GM19240 (cell line): ENCODE measurements around the gene NSMCE1.

Source experiments
- DNase-seq: peaks from one replicate; pipeline ENCODE4 v3.0.0; 2011; ENCODE audit warnings: low spot score; ENCODE audit not compliant: insufficient read length

The NSMCE1 gene

DNA sequence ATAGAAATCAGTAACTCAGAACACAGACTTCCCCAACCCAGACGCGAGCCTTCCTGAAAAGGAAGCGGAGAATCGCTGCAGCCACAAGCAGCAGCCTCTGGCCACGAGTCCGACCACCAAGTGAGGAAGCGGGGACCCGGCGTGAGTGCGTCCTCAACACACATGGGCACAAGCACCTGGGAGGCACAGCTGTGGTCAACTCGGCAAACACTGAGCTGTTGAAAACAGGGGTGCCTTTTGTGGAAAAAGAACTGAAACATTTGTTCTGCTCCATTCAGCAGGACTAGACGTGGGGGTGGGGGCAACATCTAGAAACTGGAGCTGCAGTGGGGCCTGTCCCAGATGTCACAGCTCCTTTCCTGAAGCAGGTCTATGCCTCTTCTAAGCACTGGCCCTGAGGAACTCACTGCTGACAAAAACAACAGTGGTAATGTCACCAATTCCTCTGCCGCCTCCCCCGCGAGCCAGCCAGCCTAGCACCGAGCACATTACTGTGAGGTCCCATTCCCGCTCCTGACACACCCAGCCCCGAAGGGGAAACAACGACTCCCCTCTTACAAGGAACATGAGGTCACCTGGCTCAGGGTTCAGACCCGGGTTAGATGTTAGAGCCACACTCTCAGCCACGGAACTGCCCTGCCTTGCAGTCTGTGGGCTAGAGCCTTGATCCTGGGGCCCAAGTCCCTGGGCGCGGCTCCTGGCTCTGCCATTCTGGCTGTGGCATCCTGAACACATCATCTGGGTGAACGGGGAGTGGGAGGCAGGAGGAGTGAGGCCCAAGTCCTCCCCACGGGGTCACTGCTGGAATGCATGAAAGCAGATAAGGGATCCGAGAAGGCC, 36.3 kb downstream of the NSMCE1 start:
- no peak for DNase-seq

DNA sequence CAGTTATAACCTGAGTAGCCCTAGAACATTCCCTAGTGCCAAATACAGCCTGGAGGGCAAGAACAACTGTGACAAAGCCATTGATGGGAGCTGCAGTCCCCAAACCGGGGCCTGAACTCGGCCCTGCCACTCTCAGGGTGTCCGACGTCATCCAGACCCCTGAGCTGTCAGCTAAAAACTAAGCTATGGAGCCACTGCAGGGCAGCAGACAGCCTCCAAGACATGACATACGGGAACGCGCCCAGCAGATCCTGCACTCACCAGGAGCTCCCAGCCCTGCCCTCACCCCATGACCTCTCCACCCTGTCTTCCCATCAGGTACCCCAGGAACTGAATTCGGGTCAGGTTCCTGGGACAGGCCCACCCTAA, 36.9 kb downstream of the NSMCE1 start:
- no peak for DNase-seq

DNA sequence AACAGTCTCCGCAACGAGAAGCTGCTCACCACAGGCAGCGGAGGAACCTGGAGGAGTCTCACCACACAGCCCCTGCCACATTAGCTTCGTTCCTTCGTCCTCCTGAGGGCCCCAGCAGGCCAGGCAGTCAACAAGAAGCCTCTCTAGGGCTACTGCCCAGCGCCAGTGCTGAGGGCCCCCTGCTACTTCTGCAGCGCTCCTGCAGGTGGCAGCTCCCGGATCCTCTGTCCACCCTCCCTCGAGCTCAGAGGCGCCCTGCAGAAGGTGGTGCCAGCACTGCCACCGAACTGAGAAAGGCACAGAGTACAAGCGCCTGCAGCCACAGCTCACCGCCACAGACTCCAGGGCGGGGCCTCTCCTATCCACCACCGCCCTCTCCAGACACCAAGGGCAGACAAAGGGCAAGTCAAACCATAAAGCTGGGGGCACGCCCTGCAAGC, 38.0 kb downstream of the NSMCE1 start:
- no peak for DNase-seq

DNA sequence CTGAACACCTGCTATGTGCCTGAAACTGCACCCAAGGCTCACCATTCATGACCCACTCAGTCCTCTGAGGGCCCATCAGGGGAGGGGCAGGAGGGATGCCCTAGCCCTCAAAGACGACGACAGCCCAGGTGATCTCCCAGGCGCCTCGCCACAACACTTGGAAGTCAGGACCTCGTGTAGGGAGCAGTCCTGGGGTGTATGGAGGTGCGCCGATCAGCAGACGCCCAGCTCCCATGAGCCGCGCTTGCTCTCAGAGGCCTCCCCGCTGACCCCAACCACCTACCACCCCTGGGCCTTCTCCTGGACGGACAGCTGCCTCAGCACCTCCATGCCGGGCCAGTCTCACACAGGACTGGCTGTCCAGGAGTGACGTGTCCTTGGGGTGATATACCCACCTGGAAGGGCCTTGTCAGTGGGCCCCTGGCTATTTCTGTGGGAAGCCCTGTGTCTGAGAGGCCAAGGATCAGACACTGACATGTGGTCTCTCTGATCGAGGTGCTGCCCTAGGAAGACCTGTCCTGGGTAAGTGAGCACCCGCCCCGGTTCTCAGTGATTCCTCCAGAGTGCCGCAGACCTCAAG, 38.6 kb downstream of the NSMCE1 start:
- no peak for DNase-seq

DNA sequence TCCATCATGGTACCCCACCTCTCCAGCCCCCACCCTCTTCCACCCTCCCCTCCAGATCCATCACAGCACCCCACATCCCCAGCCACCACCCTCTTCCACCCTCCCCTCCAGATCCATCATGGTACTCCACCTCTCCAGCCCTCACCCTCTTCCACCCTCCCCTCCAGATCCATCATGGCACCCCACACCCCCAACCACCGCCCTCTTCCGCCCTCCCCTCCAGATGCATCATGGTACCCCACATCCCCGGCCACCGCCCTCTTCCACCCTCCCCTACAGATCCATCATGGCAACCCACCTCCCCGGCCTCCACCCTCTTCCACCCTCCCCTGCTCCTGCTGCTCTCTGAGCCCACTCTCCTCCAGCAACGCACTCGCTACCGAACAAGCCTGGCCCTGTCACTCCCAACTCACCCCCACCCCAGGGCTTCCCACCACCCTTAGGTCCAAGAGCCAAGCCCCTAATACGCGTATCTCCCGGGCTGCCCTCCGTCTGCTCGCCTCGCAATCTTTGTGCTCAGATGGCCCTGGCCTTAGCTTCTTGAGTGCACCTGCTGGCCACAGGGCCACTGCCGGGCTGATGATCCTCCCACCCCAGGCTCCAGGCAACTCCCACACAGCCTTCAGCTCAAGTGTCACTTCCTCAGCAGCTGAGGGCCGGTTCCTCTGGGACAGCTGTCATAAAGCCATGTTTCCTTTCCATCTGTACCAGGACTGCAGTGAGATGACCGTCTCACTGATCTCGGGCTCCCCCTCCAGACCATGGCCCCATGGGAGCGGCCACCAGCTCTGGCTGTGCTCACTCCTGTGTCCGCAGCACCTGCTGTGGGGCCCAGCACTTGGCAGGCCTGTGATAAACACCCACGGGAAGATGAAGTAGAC, 39.7 kb downstream of the NSMCE1 start:
- no peak for DNase-seq

DNA sequence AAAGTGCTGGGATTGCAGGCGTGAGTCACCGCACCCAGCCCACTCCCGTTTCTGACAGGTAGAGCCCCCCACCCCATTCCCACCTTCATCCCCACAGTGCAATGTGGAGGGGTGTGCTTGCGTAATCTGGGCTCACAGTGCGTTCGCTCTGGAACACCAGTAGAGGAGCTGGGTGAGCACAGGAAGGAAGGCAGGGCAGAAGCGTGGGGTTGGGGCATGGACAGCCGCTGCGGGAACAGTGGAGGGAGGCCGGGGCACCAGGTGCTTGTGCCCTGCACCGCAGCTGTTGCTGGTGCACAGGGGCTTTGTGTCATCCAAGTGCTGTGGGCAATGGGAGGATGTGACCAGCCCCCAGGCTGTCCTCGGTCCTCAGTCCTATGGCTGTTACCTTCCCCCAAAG, 40.5 kb downstream of the NSMCE1 start:
- no peak for DNase-seq

DNA sequence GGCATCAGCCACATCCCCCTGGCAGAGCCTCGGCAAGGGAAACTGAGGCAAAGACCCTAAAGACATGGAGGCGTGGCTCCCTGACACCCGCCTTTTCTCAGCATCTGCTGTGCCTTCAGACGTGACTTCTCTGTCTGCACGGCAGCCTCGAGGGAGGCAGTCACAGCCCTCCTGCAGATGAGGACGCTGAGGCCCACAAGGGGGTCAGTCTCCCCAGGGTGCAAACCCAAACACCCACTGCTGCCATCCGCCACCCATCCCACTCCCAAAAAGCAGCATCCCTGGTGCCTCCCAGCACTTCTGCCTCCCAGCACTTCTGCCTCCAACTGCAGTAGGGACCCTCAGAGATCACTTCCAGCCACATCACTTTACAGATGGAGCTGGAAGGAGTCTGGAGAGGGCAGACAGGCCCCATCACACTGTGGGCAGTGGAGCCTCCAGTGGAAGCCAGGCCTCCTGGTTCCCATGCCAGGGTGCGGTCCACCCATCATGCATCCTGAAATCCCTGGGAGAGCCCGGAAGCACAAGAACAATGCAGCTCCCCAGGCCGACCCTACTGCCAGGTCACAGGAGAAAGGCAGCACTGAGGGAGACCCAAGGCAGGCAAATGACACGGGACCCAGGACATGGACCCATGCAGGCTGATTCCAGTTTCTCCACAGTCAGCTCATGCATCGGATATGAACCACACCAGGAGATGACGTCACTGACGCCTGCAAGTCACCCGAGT, 41.4 kb downstream of the NSMCE1 start:
- no peak for DNase-seq

DNA sequence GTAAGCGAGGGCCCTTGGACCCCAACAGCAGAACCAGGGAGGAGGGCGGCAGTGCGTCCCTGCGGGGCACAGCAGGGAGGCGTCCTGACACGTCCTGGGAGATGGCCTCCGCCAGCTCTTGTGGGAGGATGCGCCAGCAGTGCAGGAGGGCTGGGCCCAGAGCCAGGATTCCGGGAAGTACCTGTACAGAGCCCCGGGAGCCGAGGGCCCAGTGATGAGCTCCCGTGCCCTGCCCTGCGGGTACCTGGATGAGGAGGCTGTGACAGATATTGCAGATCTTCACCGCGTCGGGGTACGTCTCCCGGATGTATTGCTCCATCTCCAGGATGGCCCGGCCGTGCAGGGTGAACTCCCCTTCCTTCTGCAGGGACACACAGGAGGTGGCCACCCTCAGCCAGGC, 42.1 kb downstream of the NSMCE1 start:
- DNase-seq = no peak

DNA sequence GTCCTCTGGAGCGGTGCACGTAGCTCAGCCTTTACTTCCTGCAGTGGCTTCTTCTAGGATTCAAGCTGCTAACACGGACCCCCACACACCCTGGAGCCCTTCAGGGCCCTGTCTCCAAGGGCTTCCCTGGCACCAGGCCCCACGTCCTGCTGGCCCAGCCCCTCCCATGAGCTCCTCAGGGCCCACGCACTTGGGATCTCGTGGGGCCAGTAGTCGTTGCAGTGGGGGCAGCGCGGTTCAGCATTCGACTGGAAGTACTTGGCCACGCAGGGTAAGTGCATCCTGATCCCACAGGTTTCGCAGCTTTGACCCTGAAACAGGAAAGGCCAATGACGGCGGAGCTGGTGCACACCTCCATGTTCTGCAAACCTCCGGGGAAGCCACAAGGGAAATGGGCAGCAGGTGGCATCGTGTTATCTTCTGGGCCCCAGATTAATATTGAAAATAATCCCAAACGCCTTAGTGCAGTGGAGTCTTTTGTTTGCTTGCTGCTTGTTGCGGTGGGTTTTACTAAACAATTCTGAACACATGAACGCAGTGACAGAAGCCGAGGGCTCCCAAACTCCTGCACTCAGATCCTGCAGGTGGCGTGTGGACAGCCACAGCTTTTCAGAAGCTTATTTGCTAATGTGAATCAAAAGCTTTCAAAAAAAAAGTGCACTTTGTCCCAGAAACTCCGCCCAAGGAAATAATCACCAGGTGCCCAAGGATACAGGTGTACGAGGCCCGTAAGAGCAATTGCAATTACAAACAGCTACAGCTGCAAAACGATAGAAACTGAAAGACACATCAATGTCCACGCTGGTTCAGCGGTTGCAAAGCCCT, 42.8 kb downstream of the NSMCE1 start:
- DNase-seq = no peak

DNA sequence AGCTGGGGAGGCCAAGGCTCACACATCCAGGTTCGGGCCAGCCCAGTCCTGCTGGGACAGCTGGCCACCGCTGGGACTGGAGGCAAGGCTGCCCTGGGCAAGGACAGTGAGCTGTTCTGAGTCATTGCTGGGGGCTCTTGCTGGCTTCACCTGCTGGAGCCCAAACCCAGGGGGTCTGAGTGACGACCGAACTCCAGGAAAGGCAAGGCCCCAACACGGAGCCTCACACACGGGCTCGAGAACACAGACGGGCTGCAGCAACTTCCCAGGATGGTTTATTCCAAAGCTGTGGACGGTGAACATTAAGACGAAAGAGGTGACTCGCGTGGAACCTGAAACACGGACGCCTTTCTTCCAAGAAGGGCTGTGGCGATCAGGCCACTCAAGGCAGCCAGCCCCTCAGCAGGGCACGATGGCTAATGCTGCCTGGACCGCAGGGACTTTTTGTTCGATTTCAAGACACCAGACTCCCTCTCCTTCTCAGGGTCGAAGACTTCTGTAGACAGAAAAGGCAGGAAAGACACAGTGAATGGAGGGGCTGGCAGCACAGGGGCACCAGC, 43.8 kb downstream of the NSMCE1 start:
- DNase-seq = no peak

DNA sequence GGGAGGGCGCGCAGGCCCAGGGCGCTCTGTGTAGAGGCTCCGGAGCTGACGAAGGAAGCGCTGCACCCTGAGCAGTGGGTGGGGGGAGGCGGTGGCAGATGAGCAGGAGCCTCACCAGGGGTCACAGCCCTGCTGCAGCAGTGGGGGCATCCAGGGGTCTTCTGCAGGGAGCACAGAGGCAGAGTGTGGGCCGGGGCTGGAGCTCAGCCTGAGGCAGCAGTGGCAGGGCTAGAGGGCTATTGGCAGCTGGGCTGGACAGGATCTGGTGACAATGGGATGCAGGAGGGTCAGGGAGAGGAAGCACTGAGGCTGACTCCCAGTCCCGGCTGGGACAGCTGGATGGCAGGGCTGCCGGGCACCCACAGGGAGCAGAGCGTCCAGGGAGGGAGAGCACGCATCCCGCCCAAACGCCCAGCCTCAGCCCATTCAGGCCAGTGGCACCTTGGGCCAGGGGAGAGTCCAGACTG, 44.3 kb downstream of the NSMCE1 start:
- DNase-seq = no peak

DNA sequence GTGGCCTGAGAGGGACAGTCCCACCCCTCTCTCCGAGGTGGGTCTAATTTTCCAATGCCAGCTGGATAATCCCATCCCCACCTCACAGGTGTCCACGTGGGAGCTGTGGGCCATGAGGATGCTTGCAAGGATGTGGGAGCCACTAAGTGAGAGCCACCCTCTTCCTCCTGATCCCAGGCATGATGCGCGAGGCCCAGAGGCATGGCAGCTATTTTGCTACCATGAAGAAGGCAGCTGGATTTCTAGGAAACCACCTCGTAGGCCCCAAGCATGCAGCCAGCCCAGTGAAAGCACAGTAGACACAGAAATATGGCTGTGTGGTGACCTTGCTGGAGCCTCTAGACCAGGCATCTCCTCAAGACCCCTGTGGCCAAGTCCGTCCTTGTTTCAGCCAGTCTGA, 44.9 kb downstream of the NSMCE1 start:
- no peak for DNase-seq

DNA sequence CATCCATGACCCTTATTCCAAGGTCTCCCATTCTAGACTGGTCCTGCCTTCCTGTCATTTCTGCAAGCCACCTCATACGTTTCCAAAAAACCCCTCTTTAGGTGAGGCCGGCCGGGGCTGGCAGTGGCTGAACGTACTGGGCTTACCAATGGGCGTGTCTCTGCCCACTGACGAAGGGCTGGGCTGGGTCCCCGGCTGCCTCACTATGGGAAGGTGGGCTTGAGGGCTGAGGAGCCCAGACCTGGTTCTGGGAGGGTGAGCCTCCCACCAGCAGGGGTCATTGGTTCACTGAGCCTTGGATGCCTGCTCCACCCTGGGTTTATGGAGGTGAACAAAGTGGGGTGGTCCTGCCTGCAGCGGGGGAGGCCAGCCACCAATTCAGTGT, 45.4 kb downstream of the NSMCE1 start:
- DNase-seq = no peak

DNA sequence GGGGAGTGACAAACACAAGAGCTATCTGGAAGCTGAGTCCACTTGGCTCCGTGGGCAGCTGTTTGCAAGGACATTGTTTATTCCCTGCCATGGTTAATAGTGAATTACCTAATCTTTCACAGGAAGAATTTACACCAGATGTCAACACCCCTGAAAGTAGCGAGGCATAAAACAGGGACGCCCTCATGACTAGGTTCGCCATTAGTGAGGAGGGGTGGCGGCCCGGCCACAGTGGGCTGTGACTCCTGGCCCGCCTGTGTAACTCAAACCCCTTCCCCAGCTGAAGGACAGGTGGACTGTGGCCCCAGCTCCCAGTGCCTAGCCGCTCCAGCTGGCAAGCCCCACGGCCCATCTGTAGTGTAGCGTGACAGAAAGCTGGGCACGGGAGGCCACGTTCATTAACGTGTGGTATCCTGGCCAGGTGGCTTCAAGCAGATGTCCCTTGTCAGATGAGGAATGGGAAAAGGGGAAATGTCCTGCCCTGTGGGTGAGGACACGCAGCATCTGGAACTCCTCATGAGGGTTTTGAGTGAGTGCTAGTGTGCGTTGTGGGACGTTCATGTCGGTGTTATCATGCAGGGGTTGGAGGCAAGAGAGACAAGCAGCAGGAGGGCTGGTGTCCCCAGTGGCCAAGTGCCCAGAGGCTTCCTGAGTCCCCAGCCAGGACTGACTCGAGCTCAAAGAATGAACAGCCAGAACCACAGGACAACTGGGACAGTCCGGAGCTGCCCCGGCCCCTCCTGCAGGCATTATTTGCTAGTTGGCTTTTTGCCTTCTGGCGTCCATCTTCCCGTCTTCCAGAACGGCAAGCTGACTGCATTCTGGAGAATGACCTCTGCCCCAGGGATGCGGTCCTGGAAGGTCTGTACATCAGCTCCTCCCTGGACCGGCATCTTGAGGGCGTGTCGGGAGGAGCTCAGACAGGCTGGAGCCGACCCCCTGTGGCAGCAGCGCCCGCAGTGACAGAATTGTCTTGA, 46.0 kb downstream of the NSMCE1 start:
- no peak for DNase-seq

DNA sequence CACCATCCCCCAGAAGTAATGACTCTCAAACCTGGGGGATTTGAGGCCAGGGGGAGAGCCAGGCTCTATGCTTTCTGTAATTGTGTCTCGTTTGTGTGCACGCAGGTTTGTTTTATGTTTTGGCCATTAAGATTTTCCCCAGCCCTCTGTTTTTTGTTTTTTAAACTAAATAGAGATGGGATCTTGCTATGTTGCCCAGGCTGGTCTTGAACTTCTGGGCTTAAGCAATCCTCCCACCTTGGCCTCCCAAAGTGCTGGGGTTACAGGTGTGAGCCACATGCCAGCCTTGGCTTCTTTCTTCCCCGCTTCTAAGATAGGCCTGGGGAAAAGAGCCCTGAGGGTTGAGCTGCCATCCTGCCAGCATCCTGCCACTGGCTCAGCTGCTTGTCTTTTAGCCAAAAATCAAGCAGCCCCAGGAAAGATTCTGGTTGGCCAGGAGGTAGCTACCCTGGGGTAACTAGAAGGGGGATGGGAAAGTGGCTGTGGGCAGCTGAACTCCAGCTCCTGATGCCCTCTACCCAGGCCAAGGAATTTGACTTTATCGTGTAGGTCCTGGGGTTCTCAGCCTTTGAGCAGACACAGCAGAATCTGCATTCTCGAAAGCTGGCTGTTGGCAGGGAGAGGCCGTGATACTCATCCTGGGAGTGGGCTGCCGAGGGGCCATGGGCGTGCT, 46.9 kb downstream of the NSMCE1 start:
- DNase-seq = no peak

DNA sequence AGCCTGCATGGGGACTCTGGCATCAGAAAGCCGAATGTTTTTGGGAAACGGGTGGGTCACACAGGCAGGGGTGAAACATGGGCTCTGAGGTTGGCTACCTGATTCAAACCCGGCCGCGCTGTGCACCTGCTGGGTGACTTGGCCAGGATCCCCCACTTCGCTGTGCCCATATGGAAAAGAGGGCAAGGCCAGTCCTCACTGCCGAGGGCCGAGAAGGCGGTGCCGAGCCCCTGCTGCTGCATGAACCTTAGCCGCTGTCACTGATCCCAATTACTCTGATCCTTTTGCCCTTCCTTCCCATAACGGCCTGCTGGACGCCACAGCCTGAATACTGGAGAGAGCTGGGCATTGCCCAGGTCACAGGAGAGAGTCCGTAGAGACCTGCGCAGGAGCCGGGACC, 47.6 kb downstream of the NSMCE1 start:
- DNase-seq = no peak

DNA sequence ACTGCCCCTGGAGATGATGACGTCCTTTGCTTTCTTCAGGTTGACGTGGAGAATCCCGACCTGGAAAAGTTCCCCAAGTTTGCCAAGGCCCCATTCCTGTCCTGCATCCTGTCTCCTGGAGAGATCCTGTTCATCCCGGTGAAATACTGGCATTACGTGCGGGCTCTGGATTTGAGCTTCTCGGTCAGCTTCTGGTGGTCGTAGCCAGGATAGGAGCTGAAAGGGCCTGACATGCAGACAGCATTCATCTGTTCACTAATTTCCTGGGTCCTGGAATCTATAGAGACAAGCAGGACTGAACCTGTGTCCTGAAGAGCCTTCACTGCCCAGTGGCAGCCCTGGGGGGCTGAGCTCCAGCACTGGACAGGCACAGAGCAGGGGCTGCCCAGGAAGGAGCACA, 48.0 kb downstream of the NSMCE1 start:
- DNase-seq = no peak

DNA sequence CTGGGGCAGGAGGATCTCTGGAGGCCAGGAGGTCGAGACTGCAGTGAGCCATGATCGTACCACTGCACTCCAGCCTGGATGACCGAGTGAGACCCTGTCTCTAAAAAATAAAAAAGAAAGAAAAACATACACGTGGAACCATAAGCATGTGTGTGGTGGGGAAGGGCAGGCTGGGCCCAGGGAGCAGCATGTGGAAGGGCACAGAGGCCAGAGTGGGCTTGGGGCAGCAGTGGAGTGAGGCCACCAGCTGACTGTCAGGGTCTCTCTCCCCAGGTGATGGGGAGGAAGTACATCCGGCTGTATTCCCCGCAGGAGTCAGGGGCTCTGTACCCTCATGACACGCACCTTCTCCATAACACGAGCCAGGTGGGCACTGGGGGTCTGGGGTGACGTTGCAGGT, 48.5 kb downstream of the NSMCE1 start:
- no peak for DNase-seq

DNA sequence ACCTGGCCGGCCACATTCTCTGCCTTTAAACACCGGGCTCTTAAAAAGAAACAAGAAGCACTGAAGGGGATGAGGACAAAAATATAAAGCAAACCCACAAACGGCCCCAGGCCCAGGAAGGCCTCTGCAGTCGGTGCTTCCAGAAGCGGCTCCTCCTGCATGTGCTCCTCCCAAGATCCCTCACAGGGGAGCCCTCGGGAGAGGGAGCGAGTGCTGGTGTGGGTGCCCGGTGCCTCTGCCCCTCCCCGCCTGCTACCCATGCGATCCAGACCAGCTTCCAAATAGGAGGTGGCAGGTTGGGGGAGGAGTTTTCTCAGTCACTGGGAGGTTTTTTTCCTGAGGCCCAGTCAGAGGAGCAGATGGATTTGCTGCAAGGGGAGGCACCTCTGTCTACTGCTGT, 49.4 kb downstream of the NSMCE1 start:
- no peak for DNase-seq
